DOHH2 (cell line): ENCODE results near the gene PDE7B.

ENCODE experiments used
- H3F3A ChIP-seq: fragments of 200-600 bp; sonication (generic), shearing (Covaris generic); 2 replicates; pipeline ENCODE4 v1.6.0; 2016; ENCODE audit warnings: antibody characterized with exemption, mild to moderate bottlenecking; ENCODE audit not compliant: control insufficient read depth, insufficient read depth
- H3K27ac ChIP-seq: fragments of 200-600 bp; sonication (generic); 2 replicates; pipeline ENCODE4 v1.5.1; 2014; ENCODE audit warnings: low read depth, mild to moderate bottlenecking, low read length, moderate library complexity
- H3K27me3 ChIP-seq: fragments of 200-600 bp; sonication (generic); 2 replicates; pipeline ENCODE4 v1.6.1; 2014; ENCODE audit warnings: mild to moderate bottlenecking, low read length, mixed read lengths; ENCODE audit not compliant: control insufficient read depth
- H3K36me3 ChIP-seq: fragments of 200-600 bp; sonication (generic); 2 replicates; pipeline ENCODE4 v1.6.1; 2014; ENCODE audit warnings: mild to moderate bottlenecking, low read length, moderate library complexity, mixed read lengths; ENCODE audit not compliant: control insufficient read depth
- H3K4me1 ChIP-seq: fragments of 200-600 bp; sonication (generic); 2 replicates; pipeline ENCODE4 v1.6.1; 2014; ENCODE audit warnings: mild to moderate bottlenecking, low read length, mixed read lengths; ENCODE audit not compliant: control insufficient read depth
- H3K4me2 ChIP-seq: fragments of 200-600 bp; sonication (generic); 2 replicates; pipeline ENCODE4 v1.6.0; 2014; ENCODE audit warnings: mild to moderate bottlenecking, low read length, moderate library complexity
- H3K4me3 ChIP-seq: fragments of 200-600 bp; sonication (generic); 2 replicates; pipeline ENCODE4 v1.5.1; 2014; ENCODE audit warnings: mild to moderate bottlenecking, low read length, mixed read lengths
- H3K79me2 ChIP-seq: fragments of 200-600 bp; sonication (generic); 2 replicates; pipeline ENCODE4 v1.6.1; 2014; ENCODE audit warnings: mild to moderate bottlenecking, low read length, mixed read lengths; ENCODE audit not compliant: control insufficient read depth
- H3K9me2 ChIP-seq: fragments of 200-600 bp; sonication (generic); replicated peaks from 2 replicates; pipeline ENCODE4 v1.6.1; 2014; ENCODE audit warnings: mild to moderate bottlenecking, low read length, mixed read lengths; ENCODE audit not compliant: control insufficient read depth
- H3K9me3 ChIP-seq: fragments of 200-600 bp; sonication (generic); 2 replicates; pipeline ENCODE4 v1.6.1; 2014; ENCODE audit warnings: antibody characterized with exemption, low read length, mixed read lengths; ENCODE audit not compliant: control insufficient read depth, insufficient read depth
- H4K20me1 ChIP-seq: fragments of 200-600 bp; sonication (generic); 2 replicates; pipeline ENCODE4 v1.6.0; 2014; ENCODE audit warnings: low read depth, mild to moderate bottlenecking, antibody characterized with exemption, low read length, moderate library complexity; ENCODE audit not compliant: control insufficient read depth, insufficient read depth
- CTCF ChIP-seq: fragments of 200-600 bp; sonication (generic); IDR thresholded peaks from one replicate; pipeline ENCODE4 v1.5.1; 2014; ENCODE audit warnings: antibody characterized with exemption, mild to moderate bottlenecking, low read depth, low read length; ENCODE audit not compliant: poor library complexity, severe bottlenecking
- EZH2phosphoT487 ChIP-seq: fragments of 200-600 bp; sonication (generic); IDR thresholded peaks from 2 replicates; pipeline ENCODE4 v1.6.1; 2017; ENCODE audit warnings: borderline replicate concordance, mild to moderate bottlenecking, antibody characterized with exemption, low read length, moderate library complexity, mixed read lengths

PDE7B gene

GRCh38 chr6:136191606-136192312, 340.3 kb downstream of the PDE7B start:
- no peak for TF ChIP-seq EZH2phosphoT487
- no peak for TF ChIP-seq CTCF
- no peaks in the 10 kb centered on the region for H3K9me3 ChIP-seq
- no peak overlapping the region for H3K4me3 ChIP-seq
- H3K4me1 ChIP-seq = no peaks in the 10 kb centered on the region
- no peaks in the 10 kb centered on the region for H3K9me2 ChIP-seq
- H4K20me1 ChIP-seq = no peaks in the 10 kb centered on the region
- no peaks in the 10 kb centered on the region; the same call in 1 of the 2 replicates for H3K27me3 ChIP-seq
- no peak overlapping the region for H3K27ac ChIP-seq
- H3F3A ChIP-seq = no peaks in the 10 kb centered on the region
- H3K79me2 ChIP-seq = no peaks in the 10 kb centered on the region
- H3K4me2 ChIP-seq = no peak overlapping the region
- no peaks in the 10 kb centered on the region for H3K36me3 ChIP-seq

GRCh38 chr6:136192902-136193301, 341.4 kb downstream of the PDE7B start:
- Histone ChIP-seq H3K27me3 (no peaks in the 10 kb centered on the region; the same call in 1 of the 2 replicates), H3K9me3 (no peaks in the 10 kb centered on the region), H3K4me3 (no peak overlapping the region), H3K4me1 (no peaks in the 10 kb centered on the region), H3K79me2 (no peaks in the 10 kb centered on the region), H3K9me2 (no peaks in the 10 kb centered on the region), H3K27ac (no peak overlapping the region), H4K20me1 (no peaks in the 10 kb centered on the region), H3K36me3 (no peaks in the 10 kb centered on the region), H3K4me2 (no peak overlapping the region), H3F3A (no peaks in the 10 kb centered on the region)
- TF ChIP-seq EZH2phosphoT487 (no peak), CTCF (no peak)

- Histone ChIP-seq H3K4me3 (no peak overlapping the region), H4K20me1 (no peaks in the 10 kb centered on the region), H3K9me3 (no peaks in the 10 kb centered on the region), H3K36me3 (no peaks in the 10 kb centered on the region), H3K79me2 (no peaks in the 10 kb centered on the region), H3K4me2 (no peak overlapping the region), H3K27me3 (no peaks in the 10 kb centered on the region), H3K9me2 (no peaks in the 10 kb centered on the region), H3K4me1 (no peaks in the 10 kb centered on the region), H3K27ac (no peak overlapping the region), H3F3A (no peaks in the 10 kb centered on the region)
- TF ChIP-seq CTCF (no peak), EZH2phosphoT487 (no peak)
Measured at GRCh38 chr6:136201732-136202131, 350.2 kb downstream of the PDE7B start.
